HT-29 (cell line): ENCODE data around the gene NAV2. TPM values are rescaled to one million over a fixed set of nuclear protein-coding genes. Genes with fewer than 3 reads are reported as not detected.
"Not testable (repeated sequence)": the region's sequence is repeated elsewhere in the genome, so short reads cannot be mapped to it uniquely, and the experiment has no call there.

Experiments used
- DNase-seq: peaks from one replicate; pipeline ENCODE4 v3.0.0-alpha.2; 2015; ENCODE audit warnings: low spot score
- total RNA-seq: library from RNA; depleted of rRNA; stranded (reverse); fragments of >200 nt; shearing (Covaris generic); gene quantifications from 2 replicates; pipeline ENCODE4 v1.2.3, GENCODE V29; 2014

NAV2 gene
- total RNA-seq, 1 experiment from 2014 or later, result 0.05 TPM

DNA sequence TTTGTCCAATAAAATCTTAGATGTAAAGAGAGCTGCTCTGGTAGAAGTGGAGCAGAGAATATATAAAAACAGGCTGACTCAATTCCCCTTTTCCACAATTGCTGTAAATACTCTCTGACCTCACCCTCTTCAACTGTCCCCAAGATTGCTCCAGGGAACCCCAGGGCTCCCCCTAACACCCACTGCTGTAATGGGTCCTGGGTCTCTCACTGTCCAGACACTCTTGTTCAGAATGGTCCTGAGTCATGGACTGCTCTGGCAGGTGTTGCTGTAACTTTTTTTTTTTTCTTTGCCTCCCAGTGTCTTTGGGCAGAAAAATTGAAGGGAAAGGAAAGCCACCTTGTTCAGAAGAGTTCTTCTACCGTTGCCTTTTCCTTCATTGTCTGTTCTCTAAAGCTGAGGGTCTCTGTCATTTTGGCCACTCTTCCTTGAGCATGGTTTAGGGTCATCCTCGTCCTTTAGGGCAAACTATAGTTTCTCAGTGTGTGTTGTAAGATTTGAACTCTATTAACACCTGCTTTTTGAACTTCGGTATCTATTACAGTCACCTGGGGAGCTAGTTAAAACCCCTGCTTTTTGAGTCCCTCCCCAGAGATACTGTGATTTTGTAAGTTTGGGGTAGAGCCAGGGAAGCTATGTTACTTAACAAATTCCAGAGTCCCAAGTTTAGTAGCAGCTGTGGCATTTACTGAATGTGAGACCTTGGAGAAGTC lies 209.5 kb downstream of the NAV2 start:
- no peak for DNase-seq

DNA sequence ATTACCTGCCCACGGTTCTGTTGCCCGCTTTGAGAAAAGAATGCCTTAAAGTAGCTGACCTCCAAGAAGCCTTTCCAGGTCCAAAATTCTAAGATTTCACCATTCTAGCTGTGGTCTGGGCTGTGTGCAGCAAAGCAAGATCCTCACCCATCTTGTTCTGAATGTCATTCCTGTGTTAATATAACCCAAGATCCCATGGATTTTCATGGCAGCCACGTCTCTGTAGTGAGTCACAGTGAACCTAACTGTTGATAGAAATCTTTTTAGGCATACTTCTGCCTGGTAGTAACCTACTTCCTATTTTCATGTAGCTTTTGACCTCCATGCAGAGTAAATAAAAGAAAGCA lies 210.0 kb downstream of the NAV2 start:
- no peak for DNase-seq

DNA sequence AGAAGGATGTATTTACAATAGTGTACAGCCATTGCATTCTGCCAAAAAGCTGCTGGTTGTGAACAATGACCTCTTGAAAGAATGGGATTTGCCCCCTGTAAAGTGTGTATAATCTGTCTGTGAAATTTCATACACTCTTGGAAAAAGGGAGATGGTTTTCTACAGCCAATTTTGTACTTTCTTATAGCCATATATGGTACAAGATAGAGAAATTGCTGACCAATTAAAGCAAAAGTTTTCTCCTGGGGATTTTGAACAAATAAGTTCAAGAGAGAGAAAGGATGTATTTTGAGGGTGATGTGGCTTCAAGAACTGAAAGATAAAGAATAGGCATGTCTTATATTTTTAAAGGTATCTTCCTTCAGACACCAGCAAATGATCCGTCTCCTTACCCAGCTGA lies 211.0 kb downstream of the NAV2 start:
- DNase-seq, result no peak

DNA sequence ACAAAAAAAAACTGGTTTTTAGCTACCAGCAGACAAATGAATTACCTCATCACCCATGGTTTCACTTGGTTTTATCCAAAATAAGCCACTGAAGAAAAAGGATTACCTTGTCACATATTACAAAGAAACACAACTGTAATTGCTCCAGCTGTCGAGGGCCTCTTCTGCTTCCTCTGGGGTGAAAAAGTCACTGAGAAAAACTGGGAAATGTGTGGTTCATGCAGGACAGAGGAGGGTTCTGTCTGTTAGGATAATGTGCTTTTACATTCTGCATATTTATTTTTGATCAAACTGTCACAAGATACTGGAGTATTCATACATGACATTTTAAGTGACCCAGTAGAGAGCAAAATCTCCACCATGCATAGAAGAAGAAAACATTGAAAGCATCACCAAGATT lies 211.7 kb downstream of the NAV2 start:
- DNase-seq, result no peak

DNA sequence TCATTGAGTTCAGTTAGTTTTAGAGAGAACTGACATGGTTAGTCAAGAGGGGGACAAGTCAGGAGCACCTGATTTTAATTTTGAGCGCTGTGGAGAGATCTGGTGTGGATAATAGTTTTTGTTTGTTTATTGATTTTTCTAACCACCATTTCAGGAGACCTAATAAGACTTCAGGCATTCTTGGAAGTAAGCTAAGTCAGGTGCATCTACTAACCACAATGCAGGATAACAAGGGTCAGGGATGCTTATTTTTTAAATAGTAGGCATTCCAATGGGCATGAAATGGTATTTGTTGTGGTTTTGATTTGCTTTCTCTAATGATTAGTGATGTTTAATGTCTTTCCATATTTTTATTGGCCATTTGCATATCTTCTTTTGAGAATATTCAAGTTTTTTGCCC lies 212.1 kb downstream of the NAV2 start:
- no peak for DNase-seq

DNA sequence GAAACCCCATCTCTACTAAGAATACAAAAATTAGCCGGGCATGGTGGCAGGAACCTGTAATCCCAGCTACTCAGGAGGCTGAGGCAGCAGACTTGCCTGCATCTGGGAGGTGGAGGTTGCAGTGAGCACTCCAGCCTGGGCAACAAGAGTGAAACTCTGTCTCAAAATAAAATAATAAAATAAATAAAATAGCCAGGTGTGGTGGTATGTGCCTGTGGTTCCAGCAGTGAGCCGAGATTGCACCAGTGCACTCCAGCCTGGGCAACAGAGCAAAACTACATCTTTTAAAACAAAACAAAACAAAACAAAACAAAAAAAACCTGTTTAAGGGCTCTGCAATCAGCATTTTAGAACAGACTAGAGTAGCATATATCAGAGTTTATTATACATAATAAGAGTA lies 214.8 kb downstream of the NAV2 start:
- DNase-seq, result not testable (repeated sequence)

DNA sequence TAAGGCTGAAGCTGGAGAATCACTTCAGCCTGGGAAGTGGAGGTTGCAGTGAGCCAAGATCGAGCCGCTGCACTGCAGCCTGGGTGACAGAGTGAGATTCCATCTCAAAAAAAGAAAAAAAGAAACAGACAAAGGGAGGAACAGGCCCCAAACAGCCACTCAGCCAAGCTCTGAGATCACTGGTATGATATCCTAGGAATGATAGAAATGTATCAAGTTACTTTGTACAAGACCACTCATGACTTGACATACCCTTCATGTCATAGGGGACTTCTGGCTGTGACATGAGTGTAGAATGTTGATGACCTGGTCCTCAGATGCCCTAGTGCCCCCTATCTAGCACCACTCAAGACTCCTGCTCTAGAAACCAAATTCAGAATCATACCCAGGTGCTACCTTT lies 216.5 kb downstream of the NAV2 start:
- DNase-seq, result no peak

DNA sequence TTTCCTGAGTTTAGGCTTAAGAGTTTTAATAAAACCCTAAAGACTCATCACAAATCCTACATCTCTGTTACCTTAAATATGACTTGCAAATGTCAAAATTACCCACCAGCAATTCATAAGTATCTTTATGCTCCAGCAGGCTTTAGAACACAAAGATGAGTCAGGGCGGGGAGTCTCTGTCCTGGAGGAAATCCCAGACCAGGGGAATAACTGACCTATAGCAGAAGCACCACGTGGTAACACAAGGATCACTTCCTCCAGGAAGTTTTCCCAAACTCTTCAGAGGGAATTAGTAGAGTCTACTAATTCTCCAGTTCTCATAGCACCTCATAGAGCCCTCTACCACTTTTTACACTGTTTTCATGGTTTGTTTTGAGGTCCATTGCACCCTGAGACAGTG lies 217.0 kb downstream of the NAV2 start:
- DNase-seq, result no peak

DNA sequence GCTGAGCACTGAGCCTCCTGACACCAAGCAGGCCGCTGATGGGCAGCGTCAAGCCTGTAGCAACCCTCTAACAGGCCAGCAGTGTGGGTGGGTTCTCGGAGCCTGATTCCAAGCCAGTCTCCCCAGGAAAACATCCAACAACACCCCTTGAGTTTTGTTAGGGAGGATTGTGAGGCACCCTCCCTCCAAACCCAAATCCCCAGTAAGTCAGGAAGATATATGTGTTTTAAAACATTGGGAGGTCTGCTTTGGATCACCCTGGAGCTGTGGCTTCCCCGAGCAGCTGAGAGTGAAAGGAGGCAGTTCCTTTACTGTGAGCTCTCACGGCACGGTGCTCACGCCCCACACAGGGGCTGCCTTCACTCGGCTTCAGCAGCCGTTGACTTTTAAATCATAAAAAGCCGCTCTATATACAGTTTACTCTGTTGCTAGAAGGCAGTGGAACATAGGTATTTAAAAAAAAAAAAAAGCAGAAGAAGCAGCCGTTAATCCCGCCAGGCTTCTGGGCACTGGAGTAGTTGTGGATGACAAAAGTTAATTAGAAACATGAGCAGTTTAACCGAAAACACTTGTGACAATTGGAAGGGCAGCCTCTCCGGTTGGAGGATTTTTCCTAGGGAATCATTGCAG lies 218.6 kb downstream of the NAV2 start:
- no peak for DNase-seq

DNA sequence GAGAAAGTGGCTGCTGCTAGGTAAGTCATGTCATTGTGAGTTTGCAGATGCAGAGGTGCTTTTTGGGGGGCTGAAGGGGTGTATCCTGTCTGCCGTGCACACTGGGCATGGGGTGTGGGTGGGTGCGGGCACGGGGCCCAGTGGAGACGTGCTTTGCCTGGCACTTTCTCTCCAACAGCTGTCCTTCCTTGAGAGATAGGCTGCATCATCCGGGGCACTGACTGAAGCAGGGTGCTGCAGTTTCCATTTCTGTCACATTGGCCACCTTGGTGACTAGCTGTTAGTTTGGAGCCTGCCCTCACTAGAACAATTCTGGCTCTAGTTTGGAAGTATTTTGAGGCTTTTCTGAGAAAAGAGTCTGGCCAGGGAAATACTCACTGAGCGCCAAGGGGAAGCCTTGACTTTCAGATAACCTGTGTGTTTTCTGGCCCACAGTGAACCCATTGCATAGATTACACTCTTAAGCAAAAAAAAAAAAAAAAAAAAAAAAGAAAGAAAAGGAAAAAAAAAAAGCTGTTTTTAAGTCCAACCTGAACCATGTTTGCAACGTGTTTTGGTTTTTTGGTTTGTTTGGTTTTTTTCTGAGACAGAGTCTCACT lies 219.2 kb downstream of the NAV2 start:
- no peak for DNase-seq

DNA sequence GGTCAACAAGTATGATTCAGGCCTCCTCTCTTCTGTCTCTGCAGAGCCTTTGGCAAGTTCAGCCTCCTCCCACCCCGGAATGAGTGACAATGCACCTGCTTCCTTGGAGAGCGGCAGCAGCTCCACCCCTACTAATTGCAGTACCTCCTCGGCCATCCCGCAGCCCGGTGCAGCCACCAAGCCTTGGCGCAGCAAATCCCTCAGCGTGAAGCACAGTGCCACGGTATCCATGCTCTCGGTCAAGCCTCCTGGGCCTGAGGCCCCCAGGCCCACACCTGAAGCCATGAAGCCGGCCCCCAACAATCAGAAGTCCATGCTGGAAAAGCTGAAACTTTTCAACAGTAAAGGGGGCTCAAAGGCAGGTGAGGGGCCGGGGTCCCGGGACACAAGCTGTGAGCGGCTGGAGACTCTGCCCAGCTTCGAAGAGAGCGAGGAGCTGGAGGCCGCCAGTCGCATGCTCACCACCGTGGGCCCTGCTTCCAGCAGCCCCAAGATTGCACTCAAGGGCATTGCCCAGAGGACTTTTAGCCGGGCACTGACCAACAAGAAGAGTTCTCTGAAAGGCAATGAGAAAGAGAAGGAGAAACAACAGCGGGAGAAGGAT lies 220.6 kb downstream of the NAV2 start:
- DNase-seq, result no peak

DNA sequence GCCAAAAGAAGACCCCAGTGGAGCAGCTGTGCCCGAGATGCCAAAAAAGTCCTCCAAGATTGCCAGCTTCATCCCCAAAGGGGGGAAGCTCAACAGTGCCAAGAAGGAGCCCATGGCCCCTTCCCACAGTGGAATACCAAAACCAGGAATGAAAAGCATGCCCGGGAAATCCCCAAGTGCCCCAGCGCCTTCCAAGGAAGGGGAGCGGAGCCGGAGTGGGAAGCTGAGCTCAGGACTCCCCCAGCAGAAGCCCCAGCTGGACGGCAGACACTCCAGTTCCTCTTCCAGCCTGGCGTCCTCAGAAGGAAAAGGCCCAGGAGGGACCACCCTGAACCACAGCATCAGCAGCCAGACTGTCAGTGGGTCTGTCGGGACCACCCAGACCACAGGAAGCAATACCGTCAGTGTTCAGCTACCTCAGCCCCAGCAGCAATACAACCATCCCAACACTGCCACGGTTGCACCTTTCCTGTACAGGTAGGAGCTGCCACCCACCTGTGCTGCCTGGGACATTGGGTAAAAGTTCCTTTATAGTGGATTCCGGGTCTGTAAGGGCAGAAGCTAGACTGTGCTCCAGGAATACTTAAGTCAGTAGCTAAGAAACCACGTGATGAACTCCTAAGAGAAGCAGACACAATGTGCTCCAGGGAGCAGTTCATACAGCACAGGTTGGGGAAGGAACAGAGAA lies 221.3 kb downstream of the NAV2 start:
- DNase-seq, result no peak

DNA sequence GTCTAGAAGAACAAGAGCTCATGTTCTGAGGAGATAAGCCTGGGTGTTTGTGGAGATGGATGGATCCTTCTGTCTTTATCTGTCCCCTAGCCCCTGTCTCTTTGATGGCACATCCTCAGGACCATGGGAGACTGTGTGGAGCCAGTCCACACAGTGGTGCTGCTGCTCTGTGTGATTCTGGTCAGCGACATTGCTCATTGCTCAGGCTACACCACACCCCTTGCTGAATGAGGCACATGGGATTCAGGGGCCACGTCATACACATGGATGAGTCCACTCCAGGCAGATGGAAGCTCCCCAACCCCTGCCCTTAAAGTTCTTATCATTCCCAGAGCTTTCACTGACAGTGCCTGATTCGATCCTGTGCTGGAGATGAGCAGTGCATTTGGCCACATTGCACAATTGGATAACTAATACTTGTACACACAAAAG lies 222.2 kb downstream of the NAV2 start:
- DNase-seq, result no peak

DNA sequence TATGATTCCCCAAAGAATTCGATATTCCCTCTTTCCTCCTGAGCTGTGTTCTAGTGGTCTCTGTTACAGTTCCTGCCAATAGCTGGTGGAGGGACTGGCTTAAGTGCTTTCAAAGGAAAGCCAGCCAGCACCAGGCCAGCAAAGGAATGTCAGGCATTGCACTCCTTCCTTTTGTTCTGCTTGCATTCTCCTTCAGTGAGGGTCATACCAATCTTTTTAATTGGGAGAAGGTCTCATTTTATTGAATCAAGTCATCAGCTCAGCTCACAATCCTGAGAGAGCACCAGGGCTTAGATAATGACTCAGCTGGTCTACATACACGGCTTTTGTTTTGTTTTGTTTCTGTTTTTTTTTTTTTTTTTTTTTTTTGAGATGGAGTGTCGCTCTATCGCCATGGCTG lies 222.9 kb downstream of the NAV2 start:
- DNase-seq, result no peak

DNA sequence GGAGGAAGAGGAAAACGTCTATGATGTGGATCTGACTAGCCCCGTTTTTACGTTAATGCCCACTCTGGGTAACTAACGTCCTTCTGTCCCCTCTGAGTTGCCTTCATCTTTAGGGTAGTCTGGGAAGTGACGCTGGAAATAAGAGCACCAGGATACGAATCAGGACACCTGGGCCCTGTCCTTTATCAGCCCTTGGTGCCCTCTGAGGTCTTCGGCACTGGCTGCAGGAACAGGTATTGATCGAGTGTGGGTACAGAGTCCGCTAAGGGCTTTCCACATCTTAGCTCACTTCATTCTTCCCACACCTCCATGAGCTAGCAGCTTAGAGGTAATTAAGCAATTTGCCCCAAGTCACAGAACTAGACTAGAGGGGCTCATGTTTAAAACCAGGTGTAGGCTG lies 223.8 kb downstream of the NAV2 start:
- DNase-seq, result no peak

DNA sequence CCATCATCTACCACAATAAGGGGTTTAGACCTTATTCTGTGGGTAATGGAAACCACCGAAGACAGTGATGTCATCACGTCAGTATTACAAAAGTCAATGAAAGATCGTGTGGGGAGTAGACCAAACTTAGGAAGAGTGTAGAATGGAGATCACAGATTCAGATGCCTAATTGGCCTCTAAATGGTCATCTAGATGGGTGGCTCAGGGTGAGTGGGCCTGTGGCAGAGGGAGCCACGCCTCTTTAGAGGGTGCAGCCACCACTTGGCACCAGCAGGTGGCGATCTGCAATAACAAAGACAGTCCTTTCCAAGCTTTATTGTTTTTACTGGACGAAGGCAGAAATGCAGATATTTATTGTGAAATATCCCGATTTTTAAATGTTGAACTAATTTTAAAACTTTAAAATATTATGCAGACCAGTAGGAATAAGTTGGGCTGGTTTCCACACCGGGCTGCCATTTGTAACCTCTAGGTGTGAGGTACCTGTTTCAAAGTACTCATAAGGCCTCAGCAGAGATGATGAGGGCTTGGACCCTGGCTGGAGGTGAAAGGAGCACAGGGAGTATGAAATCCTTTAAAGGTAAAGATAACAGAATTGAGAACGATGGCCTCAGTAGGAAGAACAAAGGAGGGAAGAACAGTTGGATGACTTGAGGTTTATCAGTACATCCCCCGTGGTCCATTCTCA lies 225.7 kb downstream of the NAV2 start:
- peak; percentile 75 for DNase-seq

DNA sequence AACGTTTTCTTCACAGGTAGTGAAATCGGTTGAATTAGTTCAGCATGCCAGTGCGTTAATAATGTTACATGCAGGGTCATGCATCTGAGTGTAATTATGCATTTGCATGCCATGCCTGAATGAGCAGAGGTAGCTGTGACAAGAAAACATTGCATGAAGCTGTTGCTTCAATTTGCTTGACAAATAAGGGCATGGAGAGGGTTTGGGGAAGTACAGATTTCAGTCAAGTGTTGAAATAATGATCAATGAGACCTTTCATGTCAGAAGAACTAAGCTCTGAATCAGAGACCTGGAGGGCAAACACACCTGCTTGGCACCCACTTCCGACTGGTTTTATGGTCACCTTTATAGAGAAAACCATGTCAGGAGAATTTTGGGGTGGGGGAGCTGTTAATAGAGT lies 226.2 kb downstream of the NAV2 start:
- DNase-seq, result no peak

DNA sequence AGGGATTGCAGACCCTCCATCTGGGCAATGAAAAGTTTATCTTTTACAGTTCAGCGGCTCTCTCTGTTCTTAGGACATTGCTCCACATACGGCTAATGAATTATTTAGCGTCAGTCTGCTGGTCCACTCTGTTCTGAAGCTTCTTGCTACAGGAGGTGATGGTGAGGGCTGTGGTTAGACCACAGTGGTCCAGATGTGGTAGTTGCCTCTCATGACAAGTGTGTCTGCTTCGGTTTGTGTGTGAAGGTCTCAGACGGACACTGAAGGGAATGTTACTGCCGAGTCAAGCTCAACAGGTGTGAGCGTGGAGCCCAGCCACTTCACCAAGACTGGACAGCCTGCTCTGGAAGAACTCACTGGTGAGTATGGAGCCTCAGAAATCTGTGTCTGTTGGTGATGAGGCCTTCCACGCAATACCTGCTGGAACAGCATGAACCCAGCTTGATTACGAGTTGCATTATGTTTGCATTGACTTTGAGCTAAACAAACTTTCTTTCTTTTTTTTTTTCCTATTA lies 226.8 kb downstream of the NAV2 start:
- no peak for DNase-seq

DNA sequence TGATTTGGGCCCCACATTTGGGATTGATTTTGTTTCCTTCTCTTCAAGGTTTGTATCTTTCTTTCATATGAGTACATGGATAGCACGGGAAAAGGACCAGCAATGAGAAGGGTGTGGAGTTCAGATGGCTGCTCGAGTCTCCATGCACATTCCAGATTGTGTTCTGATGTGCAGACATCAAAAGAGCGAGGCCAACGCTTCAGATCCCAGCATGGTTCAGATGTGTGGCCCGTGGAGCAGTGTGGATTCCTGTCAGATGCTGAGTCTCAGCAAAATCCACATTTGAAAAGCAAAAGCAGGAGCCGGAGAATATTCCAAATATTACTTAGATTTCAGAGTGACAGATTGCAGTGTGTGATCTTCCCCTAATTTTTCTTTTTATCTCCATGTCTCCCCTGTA lies 228.2 kb downstream of the NAV2 start:
- DNase-seq, result no peak

DNA sequence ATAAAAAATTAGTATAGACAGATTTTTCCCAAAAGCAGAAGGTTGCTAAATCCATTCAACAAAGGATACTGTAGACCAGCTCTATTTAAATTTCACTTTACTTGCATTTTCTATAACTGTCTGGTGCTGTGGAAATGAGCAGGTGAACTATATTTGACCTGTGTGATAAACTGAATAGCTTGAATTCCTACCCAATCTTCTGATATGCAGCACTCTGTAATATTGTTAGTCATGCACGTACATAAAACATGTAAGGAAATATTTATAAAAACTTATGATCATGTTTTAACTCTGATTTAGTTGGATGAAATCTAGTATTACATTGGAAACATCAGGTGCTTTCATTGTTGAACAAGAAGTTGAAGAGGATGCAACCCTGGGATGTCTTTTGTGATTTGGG lies 234.0 kb downstream of the NAV2 start:
- DNase-seq, result no peak

DNA sequence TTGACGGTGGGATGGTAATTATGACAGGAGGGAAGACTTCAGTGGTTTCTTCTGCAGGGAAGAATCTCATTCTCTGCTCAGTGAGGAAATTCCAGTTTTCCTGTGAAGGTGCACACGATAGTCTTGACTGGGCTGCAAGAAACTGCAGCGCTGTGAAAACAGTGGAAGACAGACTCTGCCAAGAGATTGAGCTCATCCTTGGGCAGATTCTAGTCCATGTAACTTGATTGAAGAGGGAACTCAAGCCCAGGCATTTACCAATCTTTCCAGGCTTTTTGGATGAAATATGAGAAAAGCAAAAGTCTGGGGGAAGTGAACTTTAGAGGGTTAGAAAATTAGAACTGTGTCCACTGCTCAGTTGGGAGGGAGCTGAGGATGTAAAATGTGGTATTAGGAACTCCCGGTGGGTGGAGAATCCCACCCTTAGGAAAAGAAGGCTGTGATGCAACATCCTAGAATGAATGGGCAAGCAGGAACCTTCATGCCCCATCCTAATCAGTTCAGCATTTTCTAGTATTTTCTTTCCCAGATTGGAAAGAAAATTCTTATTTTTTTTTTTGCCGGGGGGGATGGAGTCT lies 235.0 kb downstream of the NAV2 start:
- DNase-seq, result no peak
